NCI-H1092 treated with DMSO at 0.1 percent for 48 hours (cell line): Measurements from ENCODE around the gene ZMIZ1.
"Not testable (repeated sequence)": the region's sequence is repeated elsewhere in the genome, so short reads cannot be mapped to it uniquely, and the experiment has no call there.

Experiments used
- DNase-seq: peaks from one replicate; lab custom pipeline; 2025; lab: John Stamatoyannopoulos, UW

ZMIZ1 gene

GRCh38 chr10:79266543-79267312, 198.0 kb downstream of the ZMIZ1 start:
- no peak for DNase-seq

- no peak for DNase-seq
Measured at GRCh38 chr10:79267499-79267898, 198.7 kb downstream of the ZMIZ1 start.

GRCh38 chr10:79268161-79268601, 199.4 kb downstream of the ZMIZ1 start:
- DNase-seq: no peak

GRCh38 chr10:79268742-79269141, 200.0 kb downstream of the ZMIZ1 start:
- no peak for DNase-seq

GRCh38 chr10:79269443-79269842, 200.7 kb downstream of the ZMIZ1 start:
- no peak for DNase-seq

- no peak for DNase-seq
Measured at GRCh38 chr10:79269969-79270368, 201.2 kb downstream of the ZMIZ1 start.

- no peak for DNase-seq
Measured at GRCh38 chr10:79270466-79271246, 201.9 kb downstream of the ZMIZ1 start.

GRCh38 chr10:79272353-79272752, 203.6 kb downstream of the ZMIZ1 start:
- no peak for DNase-seq

- no peak for DNase-seq
Measured at GRCh38 chr10:79273604-79274003, 204.8 kb downstream of the ZMIZ1 start.

- peak; percentile 69 for DNase-seq
Measured at GRCh38 chr10:79274279-79275104, 205.7 kb downstream of the ZMIZ1 start.

- no peak for DNase-seq
Measured at GRCh38 chr10:79275105-79275430, 206.3 kb downstream of the ZMIZ1 start.

- DNase-seq: no peak
Measured at GRCh38 chr10:79275431-79275851, 206.7 kb downstream of the ZMIZ1 start.

- no peak for DNase-seq
Measured at GRCh38 chr10:79277579-79278269, 209.0 kb downstream of the ZMIZ1 start.

- not testable (repeated sequence) for DNase-seq
Measured at GRCh38 chr10:79279047-79279446, 210.3 kb downstream of the ZMIZ1 start.

- DNase-seq: no peak
Measured at GRCh38 chr10:79280956-79281355, 212.2 kb downstream of the ZMIZ1 start.

- no peak for DNase-seq
Measured at GRCh38 chr10:79282388-79282787, 213.6 kb downstream of the ZMIZ1 start.

GRCh38 chr10:79283616-79284015, 214.8 kb downstream of the ZMIZ1 start:
- no peak for DNase-seq

- no peak for DNase-seq
Measured at GRCh38 chr10:79284158-79284871, 215.5 kb downstream of the ZMIZ1 start.

- no peak for DNase-seq
Measured at GRCh38 chr10:79285315-79286197, 216.8 kb downstream of the ZMIZ1 start.

GRCh38 chr10:79286318-79286951, 217.7 kb downstream of the ZMIZ1 start:
- no peak for DNase-seq
